Esophagus squamous epithelium (tissue), 5 donors: ENCODE measurements around the gene GTF3A. TPM values are rescaled to one million over a fixed set of nuclear protein-coding genes. Genes with fewer than 3 reads are reported as not detected.

Experiments
- DNase-seq: peaks from one replicate; lab custom pipeline; 2025; lab: John Stamatoyannopoulos, UW
- H3K27ac ChIP-seq, 4 donors: fragments of 200-600 bp; sonication (generic); one replicate each; pipeline ENCODE4 v1.5.1; 2016 to 2019; ENCODE audit warnings: mild to moderate bottlenecking in 1 of 4
- H3K27me3 ChIP-seq, 4 donors: fragments of 200-600 bp; sonication (generic); 1 replicate in 3 of 4; 2 replicates in 1 of 4; pipeline versions ENCODE4 v1.5.1 to v1.6.0; 2017 to 2021; ENCODE audit warnings: antibody characterized with exemption in 1 of 4
- H3K36me3 ChIP-seq, 3 donors: fragments of 200-600 bp; sonication (generic); one replicate each; pipeline ENCODE4 v1.5.1; 2016 to 2019
- H3K4me1 ChIP-seq, 3 donors: fragments of 200-600 bp; sonication (generic); one replicate each; pipeline ENCODE4 v1.5.1; 2017 to 2019
- H3K4me3 ChIP-seq, 4 donors: fragments of 200-600 bp; sonication (generic); 1 replicate in 3 of 4; 2 replicates in 1 of 4; pipeline ENCODE4 v1.5.1; 2016 to 2019; ENCODE audit warnings: mild to moderate bottlenecking in 2 of 4, moderate library complexity in 1 of 4
- H3K9me3 ChIP-seq, 3 donors: fragments of 200-600 bp; sonication (generic); one replicate each; pipeline ENCODE4 v1.5.1; 2016 to 2019
- CTCF ChIP-seq, 6 experiments: fragments of 450-650 bp in 4 of 6; fragments of 200-600 bp in 2 of 6; sonication (generic) in 2 of 6; IDR thresholded peaks; one replicate each; pipeline ENCODE4 v1.5.1; 2016 to 2019; ENCODE audit warnings: antibody characterized with exemption in 6 of 6, mild to moderate bottlenecking in 4 of 6, moderate library complexity in 4 of 6
- POLR2A ChIP-seq, 4 donors: fragments of 450-650 bp; IDR thresholded peaks; one replicate each; pipeline ENCODE4 v1.6.1; 2017; ENCODE audit warnings: antibody characterized with exemption in 4 of 4, mild to moderate bottlenecking in 4 of 4, moderate library complexity in 3 of 4
- WGBS, 2 donors: methylation state at CpG; one replicate each; pipeline ENCODE4 v1.1.5; 2018; 5-methylcytosine and 5-hydroxymethylcytosine counted together
- intact Hi-C: fragments of 100-400 bp; cut with DNase I; formaldehyde crosslinking; loops from one replicate; pipeline ENCODE4 v1.15.0; 2022
- small RNA-seq, 4 donors: library from RNA; depleted of rRNA; stranded (forward); fragments of <200 nt; gene quantifications; one replicate each; pipeline ENCODE3, GENCODE V24; 2016
- total RNA-seq, 4 donors: library from RNA; depleted of rRNA; stranded (reverse); fragments of >200 nt; gene quantifications; one replicate each; pipeline ENCODE4 v1.1.0, GENCODE V29; 2016
- donor health status: DM: yes; HTN: yes; CAD: no.

GTF3A gene
- total RNA-seq, 4 donors from 2014 or later = 76.4 to 113 (median 86.5) TPM

GRCh38 chr13:27482983-27483382, 58.6 kb downstream of the GTF3A start:
- H3K4me3 ChIP-seq = no peak overlapping the region
- peaks cover 0 to 4% (median 0%) of the 10 kb centered on the region in 3 donors for H3K4me1 ChIP-seq
- H3K27me3 ChIP-seq = peaks cover 0 to 15% (median 0%) of the 10 kb centered on the region in 4 donors
- no peaks in the 10 kb centered on the region for H3K36me3 ChIP-seq
- intact Hi-C loops = no loop called here
- H3K27ac ChIP-seq = no peak overlapping the region
- WGBS, 2 donors = 60 to 66% methylated on average over 7 of the region's 7 CpGs
- H3K9me3 ChIP-seq = peaks cover 0 to 6% (median 0%) of the 10 kb centered on the region in 3 donors
- DNase-seq = no peak
- no peak for TF ChIP-seq POLR2A (IDR thresholded peaks at IDR 0.05)
- TF ChIP-seq CTCF (IDR thresholded peaks at IDR 0.05) = no peak

- no peaks in the 10 kb centered on the region for H3K36me3 ChIP-seq
- no peak for DNase-seq
- peaks cover 0 to 6% (median 0%) of the 10 kb centered on the region in 3 donors for H3K9me3 ChIP-seq
- H3K4me1 ChIP-seq = no peaks in the 10 kb centered on the region
- peaks cover 0 to 17% (median 0%) of the 10 kb centered on the region in 4 donors for H3K27me3 ChIP-seq
- TF ChIP-seq CTCF (IDR thresholded peaks at IDR 0.05) = no peak
- TF ChIP-seq POLR2A (IDR thresholded peaks at IDR 0.05) = no peak
- WGBS, 2 donors = 90 to 92% methylated on average over 6 of the region's 11 CpGs
- intact Hi-C loops = no loop called here
- no peak overlapping the region for H3K4me3 ChIP-seq
- H3K27ac ChIP-seq = no peak overlapping the region
These were observed 59.0 kb downstream of the GTF3A start for GRCh38 chr13:27483421-27483820.

Small RNAs within 50 kb of the gene (small RNA-seq; reads per million reads assigned to genes)
- 0 reads per million in 4 donors for gene RNY1P1

Other genes starting within 250 kb of the GTF3A start
- gene RPL21, start 173.1 kb upstream of the GTF3A start, total RNA-seq = 1,000 to 10,000 TPM in 2 of 4 donors, 100 to 1,000 TPM in 2; 398 to 1,284 (median 964) TPM
- 10 to 100 TPM in 3 of 4 donors, 1 to 10 TPM in 1; 4.4 to 34.1 (median 21.9) TPM for gene RASL11A, start 153.8 kb upstream of the GTF3A start, total RNA-seq
- gene MTIF3, start 25.9 kb downstream of the GTF3A start, total RNA-seq = 10 to 100 TPM; 31.1 to 41.7 (median 35.0) TPM
- gene LNX2, start 195.9 kb downstream of the GTF3A start, total RNA-seq = 10 to 100 TPM; 12.2 to 16.5 (median 14.9) TPM
- 100 to 1,000 TPM in 3 of 4 donors, 10 to 100 TPM in 1; 96.7 to 183 (median 132) TPM for gene POLR1D, start 197.3 kb downstream of the GTF3A start, total RNA-seq